ENCODE data around the gene FBXW8.
A peak's percentile ranks its signal among the peaks of the same experiment; 100 is the strongest.

The FBXW8 gene, protein sequence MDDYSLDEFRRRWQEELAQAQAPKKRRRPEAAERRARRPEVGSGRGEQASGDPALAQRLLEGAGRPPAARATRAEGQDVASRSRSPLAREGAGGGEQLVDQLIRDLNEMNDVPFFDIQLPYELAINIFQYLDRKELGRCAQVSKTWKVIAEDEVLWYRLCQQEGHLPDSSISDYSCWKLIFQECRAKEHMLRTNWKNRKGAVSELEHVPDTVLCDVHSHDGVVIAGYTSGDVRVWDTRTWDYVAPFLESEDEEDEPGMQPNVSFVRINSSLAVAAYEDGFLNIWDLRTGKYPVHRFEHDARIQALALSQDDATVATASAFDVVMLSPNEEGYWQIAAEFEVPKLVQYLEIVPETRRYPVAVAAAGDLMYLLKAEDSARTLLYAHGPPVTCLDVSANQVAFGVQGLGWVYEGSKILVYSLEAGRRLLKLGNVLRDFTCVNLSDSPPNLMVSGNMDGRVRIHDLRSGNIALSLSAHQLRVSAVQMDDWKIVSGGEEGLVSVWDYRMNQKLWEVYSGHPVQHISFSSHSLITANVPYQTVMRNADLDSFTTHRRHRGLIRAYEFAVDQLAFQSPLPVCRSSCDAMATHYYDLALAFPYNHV

DNA sequence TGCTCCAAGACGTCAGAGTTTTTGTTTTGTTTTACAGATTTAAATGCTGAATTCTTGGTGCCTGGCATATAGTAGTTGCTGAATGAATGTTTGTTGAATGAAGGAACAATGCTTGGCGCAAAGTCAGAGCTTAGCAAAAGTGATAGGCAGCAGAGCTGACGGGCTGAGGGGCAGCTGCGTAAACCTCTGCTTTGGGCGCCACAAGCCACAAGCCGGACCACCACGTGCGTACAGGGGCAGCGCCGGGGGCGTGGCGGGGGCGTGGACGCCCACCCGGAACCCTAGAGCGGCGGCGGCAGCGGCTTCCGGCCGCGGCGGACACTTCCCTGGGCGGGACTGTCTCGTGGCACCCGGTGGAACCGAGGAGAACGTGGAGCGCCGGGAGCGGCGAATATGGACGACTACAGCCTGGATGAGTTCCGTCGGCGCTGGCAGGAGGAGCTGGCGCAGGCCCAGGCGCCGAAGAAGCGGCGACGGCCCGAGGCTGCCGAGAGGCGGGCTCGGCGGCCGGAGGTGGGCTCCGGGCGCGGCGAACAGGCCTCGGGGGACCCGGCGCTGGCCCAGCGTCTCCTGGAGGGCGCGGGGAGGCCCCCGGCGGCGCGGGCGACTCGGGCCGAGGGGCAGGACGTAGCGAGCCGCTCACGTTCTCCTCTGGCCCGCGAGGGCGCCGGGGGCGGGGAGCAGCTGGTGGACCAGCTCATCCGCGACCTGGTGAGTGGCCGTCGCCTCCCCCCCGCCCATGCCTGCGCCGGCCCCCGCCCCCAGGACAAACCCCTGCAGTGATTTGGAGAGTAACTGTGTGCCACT lies at the start of gene FBXW8:
Gene FBXW8 (plus strand): TSS at position 306 of the 807 bp plus-strand sequence. CDS start 88 bp downstream, at position 394.
- DNase-seq (ENCODE audit: low read depth), result no peak
- H3K4me3 ChIP-seq (ENCODE audit: control insufficient read depth, low read depth, low read length), result peak within 1 kb of the TSS; percentile 84
- TF ChIP-seq, protein P1, sequence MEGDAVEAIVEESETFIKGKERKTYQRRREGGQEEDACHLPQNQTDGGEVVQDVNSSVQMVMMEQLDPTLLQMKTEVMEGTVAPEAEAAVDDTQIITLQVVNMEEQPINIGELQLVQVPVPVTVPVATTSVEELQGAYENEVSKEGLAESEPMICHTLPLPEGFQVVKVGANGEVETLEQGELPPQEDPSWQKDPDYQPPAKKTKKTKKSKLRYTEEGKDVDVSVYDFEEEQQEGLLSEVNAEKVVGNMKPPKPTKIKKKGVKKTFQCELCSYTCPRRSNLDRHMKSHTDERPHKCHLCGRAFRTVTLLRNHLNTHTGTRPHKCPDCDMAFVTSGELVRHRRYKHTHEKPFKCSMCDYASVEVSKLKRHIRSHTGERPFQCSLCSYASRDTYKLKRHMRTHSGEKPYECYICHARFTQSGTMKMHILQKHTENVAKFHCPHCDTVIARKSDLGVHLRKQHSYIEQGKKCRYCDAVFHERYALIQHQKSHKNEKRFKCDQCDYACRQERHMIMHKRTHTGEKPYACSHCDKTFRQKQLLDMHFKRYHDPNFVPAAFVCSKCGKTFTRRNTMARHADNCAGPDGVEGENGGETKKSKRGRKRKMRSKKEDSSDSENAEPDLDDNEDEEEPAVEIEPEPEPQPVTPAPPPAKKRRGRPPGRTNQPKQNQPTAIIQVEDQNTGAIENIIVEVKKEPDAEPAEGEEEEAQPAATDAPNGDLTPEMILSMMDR (IDR thresholded peaks at IDR 0.05; ENCODE audit: control insufficient read depth, insufficient read depth, low read depth, low read length, missing control alignments), result no peak

DNA sequence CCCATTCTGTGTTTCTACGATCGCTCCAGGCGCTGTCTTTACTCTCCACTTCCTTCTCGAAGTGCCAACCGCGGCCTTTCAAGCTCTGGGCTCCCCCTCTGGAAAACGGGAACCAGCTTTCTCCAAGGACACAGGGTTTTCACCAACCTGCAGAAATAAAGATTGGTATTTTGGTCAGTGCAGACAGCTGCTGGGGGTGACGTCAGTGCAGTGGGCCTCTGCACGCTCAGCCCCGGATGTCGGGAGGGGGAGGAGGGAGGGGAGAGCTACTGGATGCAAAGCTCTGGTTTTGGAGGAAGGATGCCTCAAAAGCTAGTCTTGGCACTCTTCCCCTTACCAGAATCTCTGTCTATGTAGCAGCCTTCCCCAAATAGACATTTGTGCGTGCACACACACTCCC lies 49.4 kb upstream of the FBXW8 start:
- TF ChIP-seq, protein P1 (IDR thresholded peaks at IDR 0.05; ENCODE audit: control insufficient read depth, insufficient read depth, low read depth, low read length, missing control alignments), result no peak
- peak; percentile 39 for DNase-seq (ENCODE audit: low read depth)
- no peak overlapping the region for H3K4me3 ChIP-seq (ENCODE audit: control insufficient read depth, low read depth, low read length)

DNA sequence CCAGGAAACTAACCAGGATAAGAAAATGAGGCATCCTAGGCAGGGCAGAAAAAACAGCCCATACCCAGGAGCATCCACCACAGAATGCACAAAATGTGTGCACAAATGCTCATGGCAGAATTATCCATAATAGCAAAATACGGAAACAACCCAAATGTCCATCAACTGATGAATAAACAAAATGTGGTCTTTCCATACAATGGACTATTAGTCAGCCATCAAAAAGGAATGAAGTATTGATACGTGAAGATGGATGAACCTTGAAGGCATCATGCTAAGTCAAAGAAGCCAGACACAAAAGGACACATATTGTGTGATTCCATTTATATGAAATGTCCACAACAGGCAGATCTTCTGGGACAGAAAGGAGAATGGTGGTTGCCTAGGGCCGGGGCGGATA lies 48.6 kb upstream of the FBXW8 start:
- TF ChIP-seq, protein P1 (IDR thresholded peaks at IDR 0.05; ENCODE audit: control insufficient read depth, insufficient read depth, low read depth, low read length, missing control alignments), result no peak
- H3K4me3 ChIP-seq (ENCODE audit: control insufficient read depth, low read depth, low read length), result no peak overlapping the region
- no peak for DNase-seq (ENCODE audit: low read depth)

DNA sequence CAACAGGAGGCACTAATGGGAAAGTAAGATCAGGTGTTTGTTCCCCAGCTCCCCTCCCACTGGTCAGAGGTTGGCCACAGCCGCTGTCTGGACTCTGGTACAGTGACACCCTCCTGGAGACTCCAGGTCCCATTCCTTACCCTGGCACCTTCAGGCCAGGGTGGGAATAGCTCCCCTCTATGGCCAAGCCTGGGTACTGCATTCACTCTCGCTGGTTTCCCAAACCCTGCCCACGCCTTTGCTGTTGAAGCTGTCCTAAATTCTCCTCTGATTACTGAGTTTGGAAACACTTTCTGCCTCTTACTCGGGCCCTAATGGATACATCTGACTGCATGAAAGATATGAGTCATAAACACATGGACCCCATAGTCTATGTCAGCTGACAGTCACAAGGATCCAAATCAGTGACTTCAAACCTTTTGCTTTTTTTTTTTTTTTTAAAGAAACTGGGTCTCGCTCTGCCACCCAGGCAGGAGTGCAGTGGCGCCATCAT lies 47.4 kb upstream of the FBXW8 start:
- TF ChIP-seq, protein P1 (IDR thresholded peaks at IDR 0.05; ENCODE audit: control insufficient read depth, insufficient read depth, low read depth, low read length, missing control alignments), result peak; percentile 67
- H3K4me3 ChIP-seq (ENCODE audit: control insufficient read depth, low read depth, low read length), result no peak overlapping the region
- no peak for DNase-seq (ENCODE audit: low read depth)

DNA sequence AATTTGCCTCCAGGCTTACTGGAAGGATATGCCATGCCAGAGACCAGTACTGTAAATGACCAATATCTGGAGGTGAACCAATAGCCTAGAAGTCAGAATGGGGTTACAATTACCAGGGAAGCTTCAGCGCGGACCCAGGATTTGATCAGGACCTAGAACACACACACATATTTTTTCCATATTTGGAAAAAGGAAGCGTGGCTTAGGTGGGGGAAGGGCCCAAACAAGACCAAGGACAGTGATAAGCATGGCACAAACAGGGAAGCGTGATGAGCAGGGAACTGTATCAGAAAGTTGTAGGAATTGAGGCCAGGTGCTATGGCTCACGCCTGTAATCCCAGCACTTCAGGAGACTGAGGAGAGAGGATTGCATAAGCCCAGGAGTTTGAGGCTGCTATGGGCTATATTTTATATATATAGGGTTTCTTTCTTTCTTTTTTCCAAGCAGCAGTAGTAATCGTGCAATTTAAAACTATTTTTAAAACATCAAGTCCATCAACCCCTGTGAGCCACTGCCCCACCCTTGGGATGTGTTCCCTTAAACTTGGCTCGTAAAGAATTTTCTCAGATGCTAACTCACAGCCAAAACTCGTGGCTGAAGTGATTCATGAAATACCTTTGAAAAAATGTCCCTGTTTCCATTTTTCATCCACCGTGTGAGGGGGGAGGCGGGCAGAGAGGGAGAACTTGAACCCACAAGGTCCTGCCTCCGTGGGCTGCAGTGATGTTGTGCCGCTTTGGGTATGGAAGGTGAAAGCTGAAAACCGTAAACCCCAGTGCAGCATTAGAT lies 46.2 kb upstream of the FBXW8 start:
- TF ChIP-seq, protein P1 (IDR thresholded peaks at IDR 0.05; ENCODE audit: control insufficient read depth, insufficient read depth, low read depth, low read length, missing control alignments), result no peak
- no peak overlapping the region for H3K4me3 ChIP-seq (ENCODE audit: control insufficient read depth, low read depth, low read length)
- peak; percentile 55 for DNase-seq (ENCODE audit: low read depth)

DNA sequence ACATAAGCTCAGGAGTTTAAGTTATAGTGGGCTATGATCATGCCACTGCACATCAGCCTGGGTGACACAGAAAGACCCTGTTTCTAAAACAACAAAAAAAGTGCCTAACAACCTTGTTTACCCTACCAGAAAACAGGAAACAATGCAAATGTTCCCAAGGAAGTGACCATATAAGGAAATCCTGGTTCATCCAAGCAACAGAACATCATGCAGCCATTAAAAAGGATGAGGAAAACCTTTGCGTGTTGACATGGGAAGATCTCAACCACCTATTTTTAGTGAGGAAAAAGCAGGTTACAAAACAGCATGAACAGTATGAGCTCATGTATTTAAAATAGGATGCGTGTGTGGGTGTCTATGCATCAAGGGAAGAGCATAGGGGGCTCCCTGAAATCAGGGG lies 43.2 kb upstream of the FBXW8 start:
- no peak for DNase-seq (ENCODE audit: low read depth)
- H3K4me3 ChIP-seq (ENCODE audit: control insufficient read depth, low read depth, low read length), result no peak overlapping the region
- TF ChIP-seq, protein P1 (IDR thresholded peaks at IDR 0.05; ENCODE audit: control insufficient read depth, insufficient read depth, low read depth, low read length, missing control alignments), result no peak
